Measurements from ENCODE around the gene MRTFB. TPM values are rescaled to one million over a fixed set of nuclear protein-coding genes. Genes with fewer than 3 reads are reported as not detected.

Gene MRTFB
- total and polyA plus RNA-seq, 2 of the 13 experiments (the other 11 are each of a cell fraction or from before 2014, with no cell fraction given): 11.4 to 14.0 TPM

- ATAC-seq (no peak), FAIRE-seq (no peak), DNase-seq (ENCODE audit: low spot score) (no peak)
- 100% methylated on average over 1 of the region's 1 CpG for WGBS (ENCODE audit: low lambda C conversion rate)
- Histone ChIP-seq H2AFZ (ENCODE audit: low read length) (no peak overlapping the region), H3K79me2 (ENCODE audit: insufficient read depth, low read length) (peaks cover 82% of the 10 kb centered on the region), H3K9ac (ENCODE audit: insufficient read depth, low read depth, low read length) (no peak overlapping the region), H3K27ac (ENCODE audit: extremely low read length, insufficient read depth, low read length) (peak overlapping the region; percentile 19), H3K4me1 (ENCODE audit: insufficient read depth, low read length) (peaks cover 65% of the 10 kb centered on the region), H3K4me2 (ENCODE audit: low read depth, low read length) (no peak overlapping the region), H4K20me1 (ENCODE audit: insufficient read depth, low read length) (peaks cover 59% of the 10 kb centered on the region; the same call in 1 of the 2 replicates), H3K27me3 (ENCODE audit: control insufficient read depth in 1 of 2, insufficient read depth in 2 of 2, low read length in 2 of 2) (no peaks in the 10 kb centered on the region), H3K4me3 (replicated peaks in 1 of 3; ENCODE audit: insufficient read depth in 1 of 3, low read depth in 2 of 3, low read length in 3 of 3) (no peak overlapping the region), H3K9me3 (ENCODE audit: low read length) (no peaks in the 10 kb centered on the region), H3K36me3 (replicated peaks in 1 of 2; ENCODE audit: control insufficient read depth in 1 of 2, insufficient read depth in 2 of 2, low read length in 2 of 2) (peaks cover 7 to 9% of the 10 kb centered on the region in 2 experiments)
- in situ Hi-C loops (cut with HindIII; ENCODE audit: extremely low pct_ligation_motif_present, low pct_unique_long_range_greater_than_20kb) (no loop called here), intact Hi-C loops (cut with micrococcal nuclease; ENCODE audit: unreplicated experiment) (loop anchor here (5.0 kb wide), 1 partner anchor 1672 kb away; no protein-coding TSS in a partner anchor)
- BruUV-seq (replicated peaks): no TSS peak
- ChIA-PET POLR2A (no interaction called here), CTCF (ENCODE audit: low intra/inter-chr PET ratio, low total read pairs) (no interaction called here)
- TF ChIP-seq TFE3 (CRISPR knock-in tag; IDR thresholded peaks at IDR 0.05): no peak
- TF ChIP-seq, protein P1, sequence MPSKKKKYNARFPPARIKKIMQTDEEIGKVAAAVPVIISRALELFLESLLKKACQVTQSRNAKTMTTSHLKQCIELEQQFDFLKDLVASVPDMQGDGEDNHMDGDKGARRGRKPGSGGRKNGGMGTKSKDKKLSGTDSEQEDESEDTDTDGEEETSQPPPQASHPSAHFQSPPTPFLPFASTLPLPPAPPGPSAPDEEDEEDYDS (CRISPR knock-in tag; IDR thresholded peaks at IDR 0.05): no peak
- no peak for TF ChIP-seq ZKSCAN1 (IDR thresholded peaks at IDR 0.05; ENCODE audit: low read length)
- no peak for TF ChIP-seq ZNF619 (CRISPR knock-in tag; IDR thresholded peaks at IDR 0.05)
- no peak for TF ChIP-seq ZNF20 (CRISPR knock-in tag; IDR thresholded peaks at IDR 0.05)
- no peak for TF ChIP-seq ZIK1 (CRISPR knock-in tag; IDR thresholded peaks at IDR 0.05; ENCODE audit: borderline replicate concordance, low read depth)
- TF ChIP-seq, protein P2, sequence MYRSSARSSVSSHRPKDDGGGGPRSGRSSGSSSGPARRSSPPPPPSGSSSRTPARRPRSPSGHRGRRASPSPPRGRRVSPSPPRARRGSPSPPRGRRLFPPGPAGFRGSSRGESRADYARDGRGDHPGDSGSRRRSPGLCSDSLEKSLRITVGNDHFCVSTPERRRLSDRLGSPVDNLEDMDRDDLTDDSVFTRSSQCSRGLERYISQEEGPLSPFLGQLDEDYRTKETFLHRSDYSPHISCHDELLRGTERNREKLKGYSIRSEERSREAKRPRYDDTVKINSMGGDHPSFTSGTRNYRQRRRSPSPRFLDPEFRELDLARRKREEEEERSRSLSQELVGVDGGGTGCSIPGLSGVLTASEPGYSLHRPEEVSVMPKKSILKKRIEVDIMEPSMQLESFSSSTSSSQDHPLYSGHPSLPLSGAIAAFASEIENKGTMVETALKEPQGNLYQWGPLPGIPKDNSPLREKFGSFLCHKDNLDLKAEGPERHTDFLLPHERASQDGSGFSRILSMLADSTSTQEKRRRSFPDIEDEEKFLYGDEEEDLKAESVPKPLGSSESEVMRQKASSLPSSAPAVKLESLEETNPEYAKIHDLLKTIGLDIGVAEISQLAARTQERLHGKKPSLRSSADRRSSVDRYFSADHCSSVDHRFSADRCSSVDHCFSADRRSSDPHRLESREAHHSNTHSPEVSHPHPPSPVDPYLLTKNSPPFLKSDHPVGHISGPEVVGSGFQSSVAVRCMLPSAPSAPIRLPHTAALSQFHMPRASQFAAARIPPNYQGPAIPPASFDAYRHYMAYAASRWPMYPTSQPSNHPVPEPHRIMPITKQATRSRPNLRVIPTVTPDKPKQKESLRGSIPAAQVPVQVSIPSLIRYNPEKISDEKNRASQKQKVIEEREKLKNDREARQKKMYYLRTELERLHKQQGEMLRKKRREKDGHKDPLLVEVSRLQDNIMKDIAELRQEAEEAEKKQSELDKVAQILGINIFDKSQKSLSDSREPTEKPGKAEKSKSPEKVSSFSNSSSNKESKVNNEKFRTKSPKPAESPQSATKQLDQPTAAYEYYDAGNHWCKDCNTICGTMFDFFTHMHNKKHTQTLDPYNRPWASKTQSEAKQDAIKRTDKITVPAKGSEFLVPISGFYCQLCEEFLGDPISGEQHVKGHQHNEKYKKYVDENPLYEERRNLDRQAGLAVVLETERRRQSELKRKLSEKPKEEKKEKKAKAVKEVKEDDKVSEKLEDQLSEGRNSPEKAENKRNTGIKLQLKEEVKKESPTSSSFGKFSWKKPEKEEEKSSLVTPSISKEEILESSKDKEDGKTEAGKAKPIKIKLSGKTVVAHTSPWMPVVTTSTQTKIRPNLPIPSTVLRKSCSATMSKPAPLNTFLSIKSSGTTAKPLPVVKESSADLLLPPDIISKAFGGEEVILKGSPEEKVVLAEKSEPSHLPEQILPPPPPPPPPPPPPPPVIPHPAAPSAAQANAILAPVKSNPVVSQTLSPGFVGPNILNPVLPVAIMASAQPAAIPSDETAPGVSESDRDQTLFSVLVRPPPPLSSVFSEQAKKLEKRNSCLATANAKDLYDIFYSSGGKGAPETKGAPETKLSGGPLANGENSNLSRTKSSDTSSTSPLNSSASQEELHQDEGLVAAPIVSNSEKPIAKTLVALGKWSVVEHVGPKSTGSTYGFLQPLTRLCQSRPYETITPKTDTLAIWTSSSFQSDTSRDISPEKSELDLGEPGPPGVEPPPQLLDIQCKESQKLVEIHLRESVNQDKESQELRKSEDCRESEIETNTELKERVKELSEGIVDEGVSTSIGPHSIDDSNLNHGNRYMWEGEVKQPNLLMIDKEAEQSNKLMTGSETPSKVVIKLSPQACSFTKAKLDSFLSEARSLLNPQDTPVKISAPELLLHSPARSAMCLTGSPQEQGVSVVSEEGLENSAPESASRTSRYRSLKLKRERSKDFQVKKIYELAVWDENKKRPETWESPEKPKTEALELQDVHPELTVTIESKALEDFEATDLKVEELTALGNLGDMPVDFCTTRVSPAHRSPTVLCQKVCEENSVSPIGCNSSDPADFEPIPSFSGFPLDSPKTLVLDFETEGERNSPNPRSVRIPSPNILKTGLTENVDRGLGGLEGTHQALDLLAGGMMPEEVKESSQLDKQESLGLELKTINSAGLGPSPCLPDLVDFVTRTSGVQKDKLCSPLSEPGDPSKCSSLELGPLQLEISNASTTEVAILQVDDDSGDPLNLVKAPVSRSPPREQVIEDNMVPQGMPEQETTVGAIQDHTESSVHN (CRISPR knock-in tag; IDR thresholded peaks at IDR 0.05): no peak
- no peak for TF ChIP-seq ZSCAN20 (CRISPR knock-in tag; IDR thresholded peaks at IDR 0.05; ENCODE audit: borderline replicate concordance)
- TF ChIP-seq ZNF362 (CRISPR knock-in tag; IDR thresholded peaks at IDR 0.05; ENCODE audit: borderline replicate concordance): no peak
- TF ChIP-seq ZNF552 (CRISPR knock-in tag; IDR thresholded peaks at IDR 0.05; ENCODE audit: borderline replicate concordance): no peak
Observed at GRCh38 chr16:14314116-14314515, 243.0 kb downstream of the MRTFB start.

Measured in HepG2 (cell line).